RCC 7860 (cell line): Measurements from ENCODE around the gene B3GAT3.
"Not testable (repeated sequence)": the region's sequence is repeated elsewhere in the genome, so short reads cannot be mapped to it uniquely, and the experiment has no call there.

Experiments used
- DNase-seq: peaks from one replicate; pipeline ENCODE4 v3.0.0-alpha.2; 2015; ENCODE audit warnings: low spot score
- FAIRE-seq: peaks from 2 replicates; lab custom pipeline; 2012; peaks lifted over from hg19 to GRCh38; lab: Jason Lieb, UNC

B3GAT3 gene

DNA sequence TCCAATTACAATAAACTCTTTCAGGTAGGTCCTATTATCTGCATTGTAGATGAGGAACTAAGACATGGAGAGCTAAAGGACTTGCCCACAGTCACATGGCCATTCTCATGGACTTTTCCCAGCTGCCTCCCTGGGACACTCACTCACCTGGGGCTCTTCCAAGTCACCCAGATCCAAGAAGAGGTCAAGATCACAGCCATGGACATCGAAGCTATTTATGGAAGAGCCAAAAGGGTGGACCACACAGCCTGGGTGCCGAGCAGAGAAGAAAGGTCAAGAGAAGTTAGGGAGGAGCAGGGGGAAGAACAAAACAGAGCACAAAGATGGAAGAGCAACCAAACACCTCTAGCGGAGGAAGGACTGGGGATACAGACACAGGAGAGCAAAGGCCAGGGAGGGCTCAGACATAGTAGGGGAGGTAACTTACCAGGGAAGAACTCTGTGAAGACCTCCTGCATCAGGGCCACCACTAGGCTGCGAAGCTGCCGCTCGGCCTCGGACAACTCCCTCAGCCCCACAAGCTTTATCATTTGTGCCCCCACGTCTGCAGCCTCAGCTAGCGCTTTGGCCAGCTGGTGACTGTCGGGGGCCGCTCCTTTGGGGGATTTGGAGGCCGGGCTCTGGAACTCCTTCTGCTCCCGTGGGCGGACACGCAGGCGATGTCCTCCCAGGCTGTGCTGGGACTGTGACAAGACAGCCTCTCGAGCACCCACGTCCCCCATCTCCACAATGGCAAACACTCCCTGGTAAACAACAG is 40.6 kb downstream of the B3GAT3 start:
- FAIRE-seq (no peak), DNase-seq (no peak)

DNA sequence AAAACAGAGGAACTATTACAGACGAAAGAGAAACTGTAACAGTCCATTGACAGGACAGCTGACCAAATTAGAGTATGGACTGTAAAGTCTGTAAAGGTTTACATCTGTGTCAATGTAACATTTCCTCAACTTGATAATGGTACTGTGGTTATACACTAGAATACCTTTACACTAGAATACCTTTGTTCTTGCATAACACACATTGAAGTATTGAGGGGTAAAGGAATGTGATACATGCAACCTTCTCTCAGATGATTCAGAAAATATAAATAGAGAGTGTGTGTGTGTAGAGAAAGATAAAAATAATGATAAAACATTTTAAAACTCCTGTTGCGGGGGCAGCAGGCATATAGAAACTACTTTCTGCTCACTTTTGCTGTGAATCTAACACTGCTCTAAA is 42.5 kb downstream of the B3GAT3 start:
- DNase-seq (no peak), FAIRE-seq (no peak)

DNA sequence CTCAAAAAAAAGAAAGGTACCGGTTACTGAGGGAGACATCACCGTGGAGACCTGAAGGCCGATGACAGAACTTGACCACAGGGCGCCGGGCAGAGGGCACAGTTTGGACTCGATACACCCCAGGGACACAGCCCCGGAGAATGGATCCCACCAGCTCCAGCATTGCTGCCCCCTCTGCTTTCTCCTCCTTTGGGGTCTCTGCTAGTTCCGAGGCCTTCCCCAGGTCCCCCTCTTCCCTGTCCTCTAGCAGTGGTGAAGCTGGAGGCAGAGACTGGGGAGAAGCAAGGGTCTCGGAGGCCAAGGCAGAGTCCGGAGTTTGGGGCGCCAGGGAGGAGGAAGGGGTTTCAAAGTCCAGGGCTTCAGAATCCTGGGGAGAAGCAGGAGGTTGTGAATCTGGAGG is 43.2 kb downstream of the B3GAT3 start:
- DNase-seq (no peak), FAIRE-seq (no peak)

DNA sequence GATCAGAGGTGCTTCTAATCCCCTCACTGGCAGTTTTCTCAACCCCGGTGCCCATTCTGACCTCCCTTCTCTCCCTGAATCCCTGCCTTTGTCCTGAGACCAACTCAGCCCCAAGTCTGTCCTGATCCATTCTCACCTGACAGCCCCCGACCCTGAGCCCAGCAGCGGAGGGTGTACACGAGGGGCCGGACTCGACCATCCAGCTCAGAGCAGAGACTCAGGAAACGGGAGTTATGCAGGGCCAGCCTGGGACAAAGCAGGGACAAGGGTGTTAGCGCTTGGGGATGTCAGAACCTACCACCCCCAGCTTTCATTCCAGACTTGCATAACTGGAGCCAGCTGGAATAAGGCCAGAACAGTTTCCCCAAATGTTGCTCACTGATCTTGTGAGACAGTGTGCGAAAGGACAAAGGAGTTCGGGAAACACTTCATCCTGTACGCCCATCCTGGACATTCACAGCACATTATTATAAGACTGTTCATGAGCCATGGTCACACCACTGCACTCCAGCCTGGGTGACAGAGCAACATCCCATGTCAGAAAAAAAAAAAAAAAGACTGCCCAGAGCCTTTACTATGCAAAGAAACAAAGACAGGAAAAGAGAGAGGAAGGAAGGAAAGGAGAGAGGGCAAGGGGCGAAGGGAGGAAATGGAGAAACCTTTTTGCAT is 44.6 kb downstream of the B3GAT3 start:
- FAIRE-seq (no peak), DNase-seq (no peak)

DNA sequence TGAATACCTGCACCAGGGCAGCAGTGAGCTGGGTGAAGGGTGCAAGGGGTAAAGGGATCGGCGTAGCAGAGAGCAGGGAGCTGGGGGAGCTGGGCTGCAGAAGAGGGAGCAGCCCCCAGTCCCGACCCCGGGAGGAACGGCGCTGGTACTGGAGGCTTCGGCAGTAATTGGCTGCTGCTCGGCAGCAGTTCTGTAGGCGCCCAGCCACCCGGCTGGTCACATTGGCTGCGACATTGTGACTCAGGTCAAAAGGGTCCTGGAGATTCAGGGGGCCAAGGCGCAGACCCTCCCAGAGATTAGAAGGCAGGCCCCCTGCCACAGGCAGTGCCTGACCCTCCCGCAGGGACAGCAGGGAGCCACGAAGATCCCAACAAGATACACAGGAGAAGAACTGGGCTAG is 45.9 kb downstream of the B3GAT3 start:
- FAIRE-seq = no peak
- no peak for DNase-seq

DNA sequence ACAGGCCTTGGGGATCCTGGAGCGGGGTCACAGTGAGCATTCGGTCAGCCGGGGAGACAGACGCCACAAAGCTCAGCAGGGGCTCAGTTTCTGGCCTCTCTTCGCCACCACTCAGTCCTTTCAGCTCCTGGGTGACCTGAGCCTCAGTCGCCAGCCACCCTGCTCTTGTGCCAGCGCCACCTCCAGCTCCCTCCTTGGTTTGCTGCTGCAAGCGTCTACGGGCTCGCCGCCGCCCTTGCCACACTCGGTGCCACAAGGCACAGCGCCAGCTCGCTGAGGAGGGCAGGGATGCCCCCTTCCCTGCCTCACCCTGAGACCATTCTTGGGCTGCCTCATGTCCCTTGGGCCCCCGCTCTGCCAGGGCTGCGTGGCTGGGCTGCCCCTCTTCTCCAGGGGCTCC is 46.6 kb downstream of the B3GAT3 start:
- FAIRE-seq (no peak), DNase-seq (no peak)

DNA sequence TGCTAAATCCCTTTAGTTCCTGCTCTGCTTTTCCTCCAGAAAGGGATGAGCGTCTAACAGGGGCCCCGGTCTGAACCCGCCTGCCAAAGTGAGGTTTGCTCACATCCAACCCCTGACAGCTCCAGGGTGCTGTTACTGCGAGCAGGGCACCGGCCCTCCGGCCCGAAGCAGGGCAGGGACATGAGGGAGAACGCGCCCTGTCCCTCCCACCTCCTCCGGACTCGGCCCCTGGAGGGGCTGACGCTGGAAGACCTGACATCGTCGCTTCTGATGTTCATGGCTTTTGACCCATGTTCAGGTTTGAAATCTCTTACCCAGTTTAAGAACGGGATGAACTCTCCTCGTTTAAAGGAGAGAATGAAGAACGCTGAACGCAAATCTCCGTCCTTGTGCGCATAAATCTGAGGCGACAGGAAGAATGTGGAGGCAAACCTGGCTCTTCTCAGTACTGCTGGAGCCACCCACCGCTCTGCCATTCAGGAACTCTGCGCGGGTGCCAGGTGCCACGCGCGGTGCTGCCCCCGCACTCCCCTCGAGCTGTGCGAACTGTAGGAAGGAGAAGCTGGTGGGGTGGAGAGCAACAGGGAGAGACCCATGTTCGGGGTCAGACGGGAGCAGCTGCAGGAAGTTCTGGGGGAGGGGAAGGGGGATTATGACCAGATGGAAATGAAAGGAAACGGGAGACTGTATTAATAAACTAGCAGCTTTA is 47.3 kb downstream of the B3GAT3 start:
- DNase-seq (no peak), FAIRE-seq (no peak)

DNA sequence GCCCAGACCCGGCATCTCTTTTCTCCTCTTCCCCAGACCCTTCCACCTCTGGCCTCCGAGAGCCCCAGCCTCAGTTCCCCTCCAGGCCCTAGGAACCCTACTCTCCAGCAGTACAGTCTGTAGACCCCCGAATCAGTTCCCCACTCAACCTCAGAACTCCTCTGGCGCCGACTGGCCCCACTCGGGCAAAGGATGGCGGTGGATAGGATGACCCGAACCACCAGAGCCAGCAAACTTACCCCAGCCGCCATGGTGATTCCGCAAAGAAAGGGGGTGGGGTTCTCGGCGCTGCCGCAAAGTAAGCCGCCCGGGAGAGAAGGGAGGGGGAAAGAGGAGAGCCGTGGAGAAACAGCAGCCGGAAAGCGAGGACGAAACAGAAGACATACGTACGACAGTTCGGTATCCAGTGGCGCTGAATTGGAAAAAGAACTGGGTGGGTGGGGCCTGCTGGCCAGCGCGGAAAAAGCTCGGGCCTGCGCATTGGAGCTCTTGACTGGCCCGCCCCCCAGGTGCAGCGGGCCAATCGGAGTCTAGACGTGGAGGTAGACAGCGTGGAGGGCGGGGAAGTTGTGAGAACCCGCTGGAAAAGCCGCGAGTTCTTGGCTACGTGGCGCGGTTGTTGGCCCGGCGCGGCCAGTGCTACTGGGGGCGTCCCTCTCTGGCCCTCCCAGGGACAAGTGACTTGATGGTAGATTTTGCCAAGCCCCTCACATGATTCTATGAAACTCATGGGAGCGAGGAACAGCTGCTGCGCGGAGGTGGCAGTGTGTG is 48.0 kb downstream of the B3GAT3 start, which contains the start of gene EEF1G:
Gene EEF1G (minus strand): TSS at position 300 of the 771 bp plus-strand sequence. CDS start 49 bp downstream, at position 251.
- FAIRE-seq = peak; percentile 80
- peak; percentile 99 for DNase-seq

DNA sequence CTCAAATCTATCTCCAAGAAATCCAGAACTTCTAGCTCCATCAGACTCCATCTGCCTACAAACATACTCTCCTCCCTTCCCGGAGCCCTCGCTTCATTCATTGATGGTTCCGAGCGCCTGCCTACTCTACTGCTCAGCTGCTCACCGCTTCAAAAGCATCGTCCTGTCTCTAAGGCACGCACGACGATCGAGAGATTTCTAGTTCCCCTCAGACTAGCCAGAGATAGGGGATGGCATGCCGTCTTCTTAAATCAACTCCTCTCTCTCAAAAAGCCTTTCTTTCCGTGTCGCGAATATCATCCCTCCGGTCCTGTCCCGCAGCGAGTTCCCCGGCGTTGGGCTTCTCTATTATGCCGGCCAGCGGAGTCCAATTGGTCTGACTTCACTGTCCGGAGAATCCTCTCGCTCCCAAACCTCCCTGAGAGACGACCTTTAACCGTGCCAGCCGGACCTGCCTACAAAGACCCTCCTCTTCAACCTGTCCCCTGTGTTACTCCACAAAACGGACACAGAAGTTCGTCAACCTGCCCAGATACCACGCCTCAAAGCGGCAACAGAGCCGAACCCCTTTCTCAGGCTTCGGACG is 48.7 kb downstream of the B3GAT3 start:
- no peak for DNase-seq

DNA sequence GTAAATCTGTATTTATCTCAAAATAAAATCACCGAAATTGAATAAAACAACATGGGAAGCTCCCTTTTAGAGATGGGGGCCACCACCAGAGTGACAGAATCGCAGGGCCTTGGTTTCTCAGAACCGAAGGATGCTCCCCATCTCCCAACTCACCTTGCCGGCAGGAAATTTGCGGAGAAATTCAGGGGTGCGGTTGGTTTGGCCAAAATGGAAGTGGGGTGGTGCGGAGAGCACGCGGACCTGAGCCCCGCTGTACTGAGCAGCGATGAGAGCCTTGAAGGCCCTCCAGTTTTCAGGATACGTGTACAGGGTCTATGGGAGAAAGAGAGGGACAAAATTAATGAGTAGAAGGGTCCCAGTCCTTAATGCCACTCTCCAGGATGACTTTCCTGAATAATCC is 49.4 kb downstream of the B3GAT3 start:
- FAIRE-seq = no peak

More for the DNA sequence above, 48.7 kb downstream of the B3GAT3 start:
- no peak for FAIRE-seq

DNA sequence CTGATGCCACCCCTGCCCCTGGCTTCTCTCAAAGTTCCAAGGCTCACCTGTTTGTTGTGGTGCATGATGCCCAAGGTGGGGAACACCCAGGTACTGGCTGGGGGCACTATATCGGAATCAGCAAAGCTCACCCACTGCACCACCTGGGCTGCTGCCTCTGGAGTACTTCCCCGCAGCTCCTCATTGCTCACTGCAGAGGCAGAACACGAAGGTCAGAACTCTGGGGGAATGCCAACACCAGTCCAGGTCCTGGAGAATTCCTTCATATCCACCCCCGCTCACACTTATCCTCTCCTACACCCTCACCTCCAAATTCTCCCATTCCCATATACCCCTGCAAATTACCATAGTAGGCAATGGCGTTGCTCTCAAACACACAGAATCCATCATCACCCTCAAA is 50.3 kb downstream of the B3GAT3 start:
- not testable (repeated sequence) for DNase-seq, FAIRE-seq

More for the DNA sequence above, 49.4 kb downstream of the B3GAT3 start:
- no peak for DNase-seq

DNA sequence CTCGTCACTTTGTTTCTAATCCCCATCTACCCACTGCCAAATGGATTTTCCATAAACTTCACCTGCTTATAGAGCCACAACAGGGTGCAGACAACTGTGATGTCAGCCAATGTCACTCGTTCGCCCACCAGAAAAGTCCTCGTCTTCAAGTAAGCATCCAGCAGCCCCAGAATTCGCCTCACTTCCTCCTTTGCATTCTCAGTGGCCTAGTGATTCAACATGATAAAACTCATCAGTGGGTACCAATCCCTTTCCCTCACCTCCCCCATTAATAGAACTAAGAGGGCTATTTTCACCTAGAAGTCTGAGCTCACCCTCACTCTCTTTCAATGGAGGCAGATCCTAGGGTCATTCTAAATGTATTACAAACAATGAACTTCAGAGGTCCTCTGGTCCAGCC is 50.9 kb downstream of the B3GAT3 start:
- not testable (repeated sequence) for DNase-seq, FAIRE-seq

DNA sequence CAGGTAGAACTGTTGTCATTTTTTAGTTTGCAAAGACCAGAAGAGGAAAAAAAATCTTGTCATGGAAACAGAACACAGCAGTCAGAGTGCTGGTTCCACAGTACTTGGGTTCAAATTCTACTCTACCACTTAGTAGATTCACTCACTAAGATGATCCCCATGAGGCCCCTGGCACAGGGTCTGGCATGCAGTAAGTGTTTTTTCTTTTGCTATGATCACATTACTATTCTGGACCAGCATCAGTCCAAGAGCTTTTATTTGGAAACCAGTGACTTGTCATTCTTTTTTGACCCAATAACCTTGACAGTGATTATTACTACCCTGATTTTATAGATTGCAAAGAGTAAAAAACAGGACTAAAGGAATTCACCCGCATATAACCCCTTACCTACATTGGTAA is 52.2 kb downstream of the B3GAT3 start:
- no peak for FAIRE-seq
- no peak for DNase-seq

DNA sequence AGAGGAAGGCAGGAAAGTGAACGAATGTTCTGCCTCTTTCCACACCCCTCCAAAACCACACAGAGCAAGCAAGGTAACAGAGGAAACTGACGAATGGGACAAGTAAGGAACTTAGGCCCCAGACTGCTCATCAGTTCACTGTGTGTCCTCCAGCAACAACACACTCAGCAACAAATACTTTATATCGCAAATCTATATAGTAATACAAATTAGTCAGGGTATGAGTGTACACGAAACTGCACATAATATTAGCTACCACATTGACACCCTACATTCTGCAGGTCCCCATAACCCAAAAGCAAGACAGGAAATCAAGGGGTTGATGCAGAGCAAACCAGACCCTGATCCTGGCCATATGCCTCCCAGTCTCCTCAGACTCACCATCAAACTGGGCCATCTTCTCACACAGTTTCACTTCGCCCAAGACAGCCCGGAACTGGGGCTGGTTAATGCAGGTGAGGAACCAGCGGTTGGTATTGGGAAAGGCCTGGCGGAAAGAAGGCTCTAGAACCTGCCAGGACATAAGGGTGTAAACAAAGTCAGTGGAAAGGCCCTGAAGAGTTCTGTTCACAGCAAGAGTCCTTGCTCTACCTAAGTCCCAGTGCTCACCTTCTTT is 54.7 kb downstream of the B3GAT3 start:
- no peak for FAIRE-seq
- no peak for DNase-seq

DNA sequence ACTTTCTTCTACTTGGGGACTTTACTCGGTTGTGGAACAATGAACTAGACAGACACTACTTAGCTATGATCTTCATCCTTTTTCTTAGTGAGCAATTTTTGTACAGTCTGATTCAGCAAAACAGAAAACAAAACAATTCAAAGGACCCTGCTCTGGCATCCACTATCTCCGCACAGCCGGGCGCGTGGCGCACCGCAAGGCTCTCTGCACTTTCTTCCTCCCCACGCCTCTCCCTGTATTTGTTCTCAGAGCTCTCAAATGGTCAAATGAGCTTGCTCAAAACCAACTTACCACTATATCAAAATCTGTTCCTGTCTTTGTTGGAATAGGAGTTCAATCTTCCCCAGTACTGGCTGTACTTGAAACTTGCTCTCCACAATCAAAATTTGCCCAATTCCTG is 55.5 kb downstream of the B3GAT3 start:
- no peak for DNase-seq
- no peak for FAIRE-seq
